ENCODE results near the gene MRPL14. TPM values are rescaled to one million over a fixed set of nuclear protein-coding genes. Genes with fewer than 3 reads are reported as not detected.

Gene MRPL14
- total and polyA plus RNA-seq, 2 experiments from 2014 or later, result 62.6 to 191 TPM

DNA sequence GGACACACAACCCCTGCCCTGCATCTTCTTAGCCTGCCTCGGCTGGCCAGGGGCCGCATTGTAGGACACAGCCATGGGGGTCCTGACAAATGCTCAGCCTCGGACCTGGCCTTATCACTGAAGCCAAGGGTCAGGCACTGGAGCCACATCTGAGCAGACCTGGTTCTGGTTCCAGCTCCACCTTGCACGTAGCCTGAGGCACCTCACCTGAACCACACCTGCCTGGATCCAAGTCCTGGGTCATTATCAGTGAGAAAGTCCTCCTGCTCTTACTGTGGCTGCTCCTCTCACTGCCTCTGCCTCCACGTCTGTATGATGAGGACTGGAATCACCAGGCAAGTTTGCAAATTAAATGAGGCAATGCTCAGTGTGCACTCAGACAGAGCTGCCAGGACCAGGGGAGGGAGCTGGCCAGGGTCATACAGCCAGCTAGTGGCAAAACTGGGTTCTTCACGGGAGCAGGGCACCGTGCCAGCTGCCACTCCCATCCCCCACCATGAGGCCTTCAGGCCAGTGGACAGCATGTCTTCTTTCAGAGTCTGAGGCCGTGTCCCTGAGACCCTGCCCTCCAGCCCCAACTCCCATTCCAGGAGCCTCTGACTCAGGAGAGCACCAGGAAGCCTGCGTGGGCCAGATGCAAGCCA lies 40.2 kb downstream of the MRPL14 start:
- H3K27me3 ChIP-seq (ENCODE audit: insufficient read depth), result no peaks in the 10 kb centered on the region
- no peak overlapping the region for H3K27ac ChIP-seq (ENCODE audit: low read depth)
- no peaks in the 10 kb centered on the region for H3K9me2 ChIP-seq (ENCODE audit: insufficient read depth)
- Mint-ChIP-seq H3K9me3 (no peaks in the 10 kb centered on the region; the same call in 2 of the 3 replicates), H3K4me3 (no peak overlapping the region), H3K27me3 (ENCODE audit: insufficient read depth, low read depth, poor library complexity) (peaks cover 6% of the 10 kb centered on the region), H3K27ac (no peak overlapping the region), H3K36me3 (ENCODE audit: low read depth) (no peaks in the 10 kb centered on the region), H3K4me1 (peaks cover 6% of the 10 kb centered on the region)
- no peak overlapping the region for H2AFZ ChIP-seq
- no peaks in the 10 kb centered on the region for H4K20me1 ChIP-seq (replicated peaks; ENCODE audit: insufficient read depth)
- DNase-seq (ENCODE audit: low spot score) (no peak), ATAC-seq (no peak)
- no peak overlapping the region for H3K4me2 ChIP-seq
- H3K36me3 ChIP-seq (ENCODE audit: insufficient read depth), result no peaks in the 10 kb centered on the region
- no peak for TF ChIP-seq POLR2AphosphoS5 (IDR thresholded peaks at IDR 0.05; ENCODE audit: low read depth)
- no peak for TF ChIP-seq JUNB (IDR thresholded peaks at IDR 0.05; ENCODE audit: unreplicated experiment)
- TF ChIP-seq, protein P1, sequence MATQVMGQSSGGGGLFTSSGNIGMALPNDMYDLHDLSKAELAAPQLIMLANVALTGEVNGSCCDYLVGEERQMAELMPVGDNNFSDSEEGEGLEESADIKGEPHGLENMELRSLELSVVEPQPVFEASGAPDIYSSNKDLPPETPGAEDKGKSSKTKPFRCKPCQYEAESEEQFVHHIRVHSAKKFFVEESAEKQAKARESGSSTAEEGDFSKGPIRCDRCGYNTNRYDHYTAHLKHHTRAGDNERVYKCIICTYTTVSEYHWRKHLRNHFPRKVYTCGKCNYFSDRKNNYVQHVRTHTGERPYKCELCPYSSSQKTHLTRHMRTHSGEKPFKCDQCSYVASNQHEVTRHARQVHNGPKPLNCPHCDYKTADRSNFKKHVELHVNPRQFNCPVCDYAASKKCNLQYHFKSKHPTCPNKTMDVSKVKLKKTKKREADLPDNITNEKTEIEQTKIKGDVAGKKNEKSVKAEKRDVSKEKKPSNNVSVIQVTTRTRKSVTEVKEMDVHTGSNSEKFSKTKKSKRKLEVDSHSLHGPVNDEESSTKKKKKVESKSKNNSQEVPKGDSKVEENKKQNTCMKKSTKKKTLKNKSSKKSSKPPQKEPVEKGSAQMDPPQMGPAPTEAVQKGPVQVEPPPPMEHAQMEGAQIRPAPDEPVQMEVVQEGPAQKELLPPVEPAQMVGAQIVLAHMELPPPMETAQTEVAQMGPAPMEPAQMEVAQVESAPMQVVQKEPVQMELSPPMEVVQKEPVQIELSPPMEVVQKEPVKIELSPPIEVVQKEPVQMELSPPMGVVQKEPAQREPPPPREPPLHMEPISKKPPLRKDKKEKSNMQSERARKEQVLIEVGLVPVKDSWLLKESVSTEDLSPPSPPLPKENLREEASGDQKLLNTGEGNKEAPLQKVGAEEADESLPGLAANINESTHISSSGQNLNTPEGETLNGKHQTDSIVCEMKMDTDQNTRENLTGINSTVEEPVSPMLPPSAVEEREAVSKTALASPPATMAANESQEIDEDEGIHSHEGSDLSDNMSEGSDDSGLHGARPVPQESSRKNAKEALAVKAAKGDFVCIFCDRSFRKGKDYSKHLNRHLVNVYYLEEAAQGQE (IDR thresholded peaks at IDR 0.05; ENCODE audit: unreplicated experiment), result no peak
- TF ChIP-seq ZNF462 (CRISPR knock-in tag; IDR thresholded peaks at IDR 0.05), result no peak
- no peak for TF ChIP-seq ETS1 (IDR thresholded peaks at IDR 0.05)
- TF ChIP-seq ZNF114 (CRISPR knock-in tag; IDR thresholded peaks at IDR 0.05), result no peak
- TF ChIP-seq EZH2phosphoT487 (IDR thresholded peaks at IDR 0.05; ENCODE audit: unreplicated experiment), result no peak
- no peak for TF ChIP-seq ZNF331 (CRISPR knock-in tag; IDR thresholded peaks at IDR 0.05; ENCODE audit: low read depth)
- TF ChIP-seq NANOG (IDR thresholded peaks at IDR 0.05; ENCODE audit: borderline replicate concordance), result no peak
- TF ChIP-seq STAT1 (IDR thresholded peaks at IDR 0.05; ENCODE audit: unreplicated experiment), result no peak
- no peak for TF ChIP-seq CREB1 (CRISPR knock-in tag; IDR thresholded peaks at IDR 0.05; ENCODE audit: low read depth)
- no peak for TF ChIP-seq EZH2 (IDR thresholded peaks at IDR 0.05; ENCODE audit: low read depth, unreplicated experiment)
- no peak overlapping the region for H3K4me3 ChIP-seq
- H3F3A ChIP-seq (replicated peaks; ENCODE audit: low read depth), result no peaks in the 10 kb centered on the region
- no peaks in the 10 kb centered on the region for H3K79me2 ChIP-seq (replicated peaks; ENCODE audit: insufficient read depth)
- H3K4me1 ChIP-seq (ENCODE audit: insufficient read depth), result no peaks in the 10 kb centered on the region

Measured in GM23338 (cell line).